HCT116 (cell line): Measurements from ENCODE around the gene ATP5MC3. TPM values are rescaled to one million over a fixed set of nuclear protein-coding genes. Genes with fewer than 3 reads are reported as not detected.
A peak's percentile ranks its signal among the peaks of the same experiment; 100 is the strongest.

Experiments used
- ATAC-seq: fragments of 200-7000 bp; cut with Tn5 transposase; 2 replicates; pipeline ENCODE4 v1.9.1; 2020; ENCODE audit warnings: mild to moderate bottlenecking, moderate library complexity
- BruUV-seq: library from RNA; stranded (reverse); fragments of 400-500 nt; replicated peaks from 2 replicates; lab custom pipeline; 2021; lab: Mats Ljungman, UMichigan
- CTCF ChIA-PET: fragments of 300-600 bp; sonication (Branson Sonifier 250); formaldehyde crosslinking; loops from one replicate; lab custom pipeline; 2021; ENCODE audit warnings: antibody characterized with exemption; lab: Charles Lee
- POLR2A ChIA-PET: fragments of 300-600, 350-600 bp; sonication (Branson Sonifier 250); formaldehyde crosslinking; loops from one replicate; lab custom pipeline; 2021; ENCODE audit warnings: antibody characterized with exemption; lab: Charles Lee
- RAD21 ChIA-PET, 2 experiments: fragments of 300-600 bp; sonication (Branson Sonifier 250); formaldehyde crosslinking; loops; one replicate each; lab custom pipeline; 2023; ENCODE audit warnings: low total read pairs in 2 of 2; ENCODE audit not compliant: uncharacterized antibody in 2 of 2, unreplicated experiment in 2 of 2, low non-redundant PET in 1 of 2; lab: Charles Lee
- DNase-seq: peaks from one replicate; pipeline ENCODE4 v3.0.0-alpha.2; 2010; ENCODE audit warnings: low read depth, low spot score
- H2AFZ ChIP-seq: fragments of 200-600 bp; shearing (Covaris generic), sonication (generic); 2 replicates; pipeline ENCODE4 v1.6.1; 2017; ENCODE audit warnings: low read depth, mixed run types, mixed read lengths, antibody characterized with exemption, low read length; ENCODE audit not compliant: poor library complexity, severe bottlenecking
- H3K27ac ChIP-seq: 2 replicates; pipeline ENCODE4 v1.5.1; 2012; ENCODE audit warnings: low read depth, low read length
- H3K27me3 ChIP-seq: fragments of 200-600 bp; sonication (generic); 2 replicates; pipeline ENCODE4 v1.6.1; 2016; ENCODE audit warnings: mixed run types, low read length, mixed read lengths; ENCODE audit not compliant: insufficient read depth
- H3K36me3 ChIP-seq, 2 experiments: fragments of 200-500 bp in 1 of 2; fragments of 200-600 bp in 1 of 2; sonication (Bioruptor generic) in 1 of 2; sonication (generic) in 1 of 2; 2 replicates each; pipeline versions ENCODE4 v1.5.1 to v1.6.1; 2014 to 2016; ENCODE audit warnings: low read length in 2 of 2, inconsistent platforms in 1 of 2, mixed read lengths in 1 of 2, mixed run types in 1 of 2; ENCODE audit not compliant: insufficient read depth in 2 of 2, control insufficient read depth in 1 of 2
- H3K4me1 ChIP-seq, 2 experiments: fragments of 200-600 bp in 1 of 2; sonication (generic) in 1 of 2; 2 replicates each; pipeline versions ENCODE4 v1.5.1 to v1.6.1; 2012 to 2017; ENCODE audit warnings: low read length in 2 of 2, inconsistent platforms in 1 of 2, mild to moderate bottlenecking in 1 of 2, mixed read lengths in 1 of 2, mixed run types in 1 of 2, moderate library complexity in 1 of 2; ENCODE audit not compliant: insufficient read depth in 2 of 2, control insufficient read depth in 1 of 2
- H3K4me2 ChIP-seq: fragments of 200-600 bp; sonication (generic); 2 replicates; pipeline ENCODE4 v1.6.1; 2017; ENCODE audit warnings: mixed run types, low read length, mixed read lengths
- H3K4me3 ChIP-seq, 2 experiments: fragments of 200-600 bp in 1 of 2; sonication (generic) in 1 of 2; replicated peaks in 1 of 2; 2 replicates each; pipeline ENCODE4 v1.5.1; 2011 to 2016; ENCODE audit warnings: low read length in 2 of 2, control low read depth in 1 of 2, low read depth in 1 of 2, mild to moderate bottlenecking in 1 of 2, mixed read lengths in 1 of 2, mixed run types in 1 of 2
- H3K79me2 ChIP-seq: fragments of 200-600 bp; sonication (generic); 2 replicates; pipeline ENCODE4 v1.6.1; 2017; ENCODE audit warnings: mild to moderate bottlenecking, mixed run types, low read length, moderate library complexity, mixed read lengths; ENCODE audit not compliant: insufficient read depth
- H3K9ac ChIP-seq: fragments of 200-600 bp; sonication (generic); 2 replicates; pipeline ENCODE4 v1.6.1; 2016; ENCODE audit warnings: low read length, mixed read lengths
- H3K9me2 ChIP-seq: fragments of 200-600 bp; sonication (generic), shearing (Covaris generic); 2 replicates; pipeline ENCODE4 v1.6.1; 2017; ENCODE audit warnings: mixed run types, mild to moderate bottlenecking, moderate library complexity; ENCODE audit not compliant: insufficient read depth
- H3K9me3 ChIP-seq, 2 experiments: fragments of 200-500 bp in 1 of 2; fragments of 200-600 bp in 1 of 2; sonication (Bioruptor generic) in 1 of 2; sonication (generic) in 1 of 2; 2 replicates each; pipeline ENCODE4 v1.6.1; 2014 to 2017; ENCODE audit warnings: low read length in 2 of 2, mixed read lengths in 2 of 2, inconsistent platforms in 1 of 2, low read depth in 1 of 2, mild to moderate bottlenecking in 1 of 2, mixed run types in 1 of 2, moderate library complexity in 1 of 2; ENCODE audit not compliant: control insufficient read depth in 1 of 2, insufficient read depth in 1 of 2
- H4K20me1 ChIP-seq: fragments of 200-600 bp; sonication (generic), shearing (Covaris generic); 2 replicates; pipeline ENCODE4 v1.6.1; 2017; ENCODE audit warnings: mixed run types, mild to moderate bottlenecking, moderate library complexity; ENCODE audit not compliant: insufficient read depth
- CEBPB ChIP-seq: IDR thresholded peaks from 2 replicates; pipeline ENCODE4 v1.6.1; 2012; ENCODE audit warnings: low read depth
- JUND ChIP-seq: IDR thresholded peaks from 2 replicates; pipeline ENCODE4 v1.6.1; 2012
- POLR2A ChIP-seq: IDR thresholded peaks from 2 replicates; pipeline ENCODE4 v1.7.0; 2011; ENCODE audit warnings: borderline replicate concordance; ENCODE audit not compliant: insufficient read depth, insufficient read length; ENCODE audit errors: extremely low read depth
- SRF ChIP-seq: IDR thresholded peaks from 2 replicates; pipeline ENCODE4 v1.6.1; 2012; ENCODE audit warnings: low read depth
- YY1 ChIP-seq: IDR thresholded peaks from 2 replicates; pipeline ENCODE4 v1.6.1; 2011; ENCODE audit warnings: low read length, low read depth, moderate library complexity, mild to moderate bottlenecking; ENCODE audit not compliant: insufficient replicate concordance; ENCODE audit errors: extremely low read depth
- ZNF274 ChIP-seq: fragments of 200-500 bp; sonication (Bioruptor generic); IDR thresholded peaks from 2 replicates; pipeline ENCODE4 v1.6.1; 2014; ENCODE audit warnings: mild to moderate bottlenecking, low read depth, low read length, inconsistent platforms
- intact Hi-C: fragments of 100-400 bp; cut with micrococcal nuclease; formaldehyde crosslinking; loops from 2 replicates; pipeline ENCODE4 v1.10.0; 2022
- total RNA-seq: library from RNA; stranded (reverse); gene quantifications from one replicate; pipeline ENCODE4 v1.2.1, GENCODE V29; 2021; ENCODE audit not compliant: unreplicated experiment

ATP5MC3 gene
- total RNA-seq, 1 experiment from 2014 or later: 361 TPM

DNA sequence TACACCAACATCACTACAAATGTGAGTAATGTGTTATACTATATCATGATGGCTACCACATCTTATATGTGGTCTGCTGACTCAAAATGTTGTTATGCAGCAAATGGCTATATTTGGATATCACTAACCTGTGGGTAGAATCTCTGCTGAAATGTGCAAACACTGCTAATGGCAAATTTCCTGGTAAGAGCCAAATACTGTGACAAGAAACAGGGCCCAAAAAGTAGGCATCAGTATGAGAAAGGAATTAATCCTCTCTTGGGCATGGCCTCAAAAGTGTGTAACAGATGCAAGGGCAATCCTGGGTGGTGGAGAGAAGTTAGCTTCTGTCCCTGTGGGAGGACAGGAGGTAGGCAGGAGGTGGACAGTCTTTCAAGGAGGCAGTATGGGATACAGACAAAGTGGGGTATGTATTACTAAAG, 26.8 kb downstream of the ATP5MC3 start:
- Histone ChIP-seq H3K27ac (no peak overlapping the region), H3K9me3 (no peaks in the 10 kb centered on the region), H3K79me2 (peaks cover 80% of the 10 kb centered on the region), H2AFZ (no peak overlapping the region), H3K4me2 (peak overlapping the region; percentile 45), H4K20me1 (no peaks in the 10 kb centered on the region; the same call in 1 of the 2 replicates), H3K4me3 (no peak overlapping the region; a peak in 1 of 4 replicates), H3K9me2 (no peaks in the 10 kb centered on the region), H3K4me1 (peaks cover 3 to 13% of the 10 kb centered on the region in 2 experiments; a peak in 2 of 4 replicates), H3K27me3 (no peaks in the 10 kb centered on the region), H3K9ac (no peak overlapping the region), H3K36me3 (no peaks in the 10 kb centered on the region)
- TF ChIP-seq SRF: 0 out of 2 replicates have a peak, but pooled peaks have one; percentile 35
- TF ChIP-seq POLR2A: no peak
- BruUV-seq: no TSS peak
- ChIA-PET POLR2A (no interaction called here), RAD21 (no interaction called here), CTCF (no interaction called here)
- DNase-seq (peak; percentile 3), ATAC-seq (peak; percentile 70)
- intact Hi-C loops: no loop called here

DNA sequence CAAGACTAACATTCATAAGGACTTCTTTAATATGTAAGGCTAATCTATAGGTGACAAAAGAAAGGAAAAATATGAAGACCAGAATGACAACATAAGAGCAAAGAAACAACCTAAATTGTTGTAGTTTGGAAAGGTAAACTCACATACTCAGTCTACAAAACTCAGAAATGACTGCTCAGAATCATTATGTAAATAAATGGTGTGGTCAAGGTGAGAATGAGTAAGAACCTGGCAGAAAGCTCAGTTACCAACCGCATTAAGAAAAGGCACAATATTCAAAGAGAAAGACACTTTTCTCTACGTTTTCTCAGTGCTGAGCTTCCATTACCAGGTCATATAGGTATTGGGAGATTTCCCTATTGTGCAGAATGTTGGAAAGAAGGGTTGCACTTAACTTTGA, 29.3 kb downstream of the ATP5MC3 start:
- Histone ChIP-seq H2AFZ (no peak overlapping the region), H3K9me3 (no peaks in the 10 kb centered on the region), H3K9ac (no peak overlapping the region), H3K4me2 (no peak overlapping the region), H3K4me3 (no peak overlapping the region), H3K27ac (no peak overlapping the region), H3K9me2 (no peaks in the 10 kb centered on the region), H3K36me3 (no peaks in the 10 kb centered on the region), H3K4me1 (peaks cover 3 to 13% of the 10 kb centered on the region in 2 experiments; a peak in 2 of 4 replicates), H3K27me3 (no peaks in the 10 kb centered on the region), H4K20me1 (no peaks in the 10 kb centered on the region; the same call in 1 of the 2 replicates), H3K79me2 (peaks cover 67% of the 10 kb centered on the region)
- TF ChIP-seq JUND: no peak
- TF ChIP-seq POLR2A: no peak
- no peak for TF ChIP-seq ZNF274
- TF ChIP-seq SRF: no peak
- no peak for TF ChIP-seq CEBPB
- no peak for TF ChIP-seq YY1
- intact Hi-C loops: no loop called here
- no peak for DNase-seq
- POLR2A ChIA-PET: no interaction called here
- no TSS peak for BruUV-seq
- ATAC-seq: no peak
- RAD21 ChIA-PET: no interaction called here
- CTCF ChIA-PET: interaction anchor here (0.6 kb wide), 1 partner anchor 13 kb away, joined by 3 read pairs; no protein-coding TSS in a partner anchor
